ENCODE data around the gene VAMP8.

The VAMP8 gene

DNA sequence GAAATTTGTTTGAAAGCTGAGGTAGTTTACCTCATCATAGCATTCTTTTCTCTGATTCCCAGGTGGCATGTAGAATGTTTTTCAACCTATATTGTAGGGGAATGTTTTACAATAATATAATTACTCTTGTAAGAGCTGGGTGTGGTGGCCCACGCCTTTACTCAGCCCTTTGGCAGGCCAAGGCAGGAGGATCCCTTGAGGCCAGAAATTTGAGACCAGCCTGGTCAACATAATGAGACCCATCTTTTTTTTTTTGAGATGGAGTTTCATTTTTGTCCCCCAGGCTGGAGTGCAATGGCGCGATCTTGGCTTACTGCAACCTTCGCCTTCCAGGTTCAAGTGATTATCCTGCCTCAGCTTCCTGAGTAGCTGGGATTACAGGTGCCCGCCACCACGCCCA lies 42.2 kb downstream of the VAMP8 start:
- no peak for DNase-seq (ENCODE audit: low read depth)

DNA sequence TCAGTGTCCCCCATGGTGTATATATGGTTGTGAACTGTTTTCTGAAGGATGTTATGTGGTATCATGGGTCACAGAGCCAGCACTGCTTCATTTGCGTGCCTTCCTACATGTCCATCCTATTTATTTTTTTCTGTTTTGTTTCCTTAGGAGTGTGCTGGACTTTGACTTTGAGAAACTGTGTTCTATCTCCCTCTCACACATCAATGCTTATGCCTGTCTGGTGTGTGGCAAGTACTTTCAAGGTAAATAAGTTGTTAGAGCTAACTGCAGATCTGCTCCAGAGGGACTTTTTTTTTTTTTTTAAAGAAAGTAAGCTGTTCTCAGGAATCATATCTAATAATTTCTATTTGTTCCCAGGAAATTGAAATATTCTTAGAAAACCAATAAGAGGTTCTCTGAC lies 44.0 kb downstream of the VAMP8 start:
- DNase-seq (ENCODE audit: low read depth) = no peak

DNA sequence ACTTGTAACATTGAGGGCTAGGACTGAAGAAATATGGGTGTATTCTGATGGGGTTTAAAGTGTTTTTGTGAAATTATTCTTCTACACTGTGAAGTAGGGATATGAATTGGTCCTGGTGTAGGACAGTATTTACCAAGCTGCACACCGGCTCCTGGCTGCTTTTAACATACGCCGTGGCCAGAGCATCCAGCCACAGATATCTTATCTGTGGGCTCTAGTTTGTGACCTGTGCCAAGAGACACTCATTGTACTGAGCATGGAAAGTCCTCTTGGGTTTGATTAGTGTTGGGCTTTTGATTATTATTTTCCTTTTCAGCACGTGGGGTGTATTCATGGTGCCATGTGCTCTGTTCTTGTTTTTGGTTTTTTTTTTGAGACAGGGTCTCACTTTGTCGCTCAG lies 46.6 kb downstream of the VAMP8 start:
- DNase-seq (ENCODE audit: low read depth) = no peak

GRCh38 chr2:85628658-85629057 lies 51.3 kb downstream of the VAMP8 start:
- DNase-seq (ENCODE audit: low read depth) = no peak

DNA sequence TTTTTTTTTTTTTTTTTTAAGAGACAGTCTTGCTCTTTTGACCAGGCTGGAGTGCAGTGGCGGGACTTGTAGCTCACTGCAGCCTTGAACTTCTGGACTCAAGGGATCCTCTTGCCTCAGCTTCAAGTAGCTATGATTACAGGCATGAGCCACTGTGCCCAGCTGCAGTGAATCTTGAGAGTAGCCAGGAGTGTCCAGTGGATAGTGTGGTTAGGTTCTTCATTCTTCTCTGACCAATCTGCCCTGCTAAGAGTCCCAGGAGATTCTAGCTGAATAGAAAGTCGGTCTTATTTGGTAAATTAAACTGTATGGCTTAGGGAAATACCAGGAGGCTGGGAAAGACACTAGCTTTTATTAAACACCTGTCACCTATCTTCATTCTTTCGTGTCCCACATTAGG lies 53.9 kb downstream of the VAMP8 start:
- DNase-seq (ENCODE audit: low read depth) = no peak

All from GM04503 (cell line).